Ishikawa (cell line): Measurements from ENCODE around the gene TLR4.

Experiments used
- CEBPB ChIP-seq: IDR thresholded peaks from 2 replicates; pipeline ENCODE4 v1.6.1; 2012
- EP300 ChIP-seq: IDR thresholded peaks from 2 replicates; pipeline ENCODE4 v1.6.1; 2012; ENCODE audit warnings: borderline replicate concordance
- NFIC ChIP-seq: IDR thresholded peaks from 2 replicates; pipeline ENCODE4 v1.6.1; 2012
- RAD21 ChIP-seq: IDR thresholded peaks from 2 replicates; pipeline ENCODE4 v1.6.1; 2012; ENCODE audit warnings: low read depth
- TAF1 ChIP-seq: IDR thresholded peaks from 2 replicates; pipeline ENCODE4 v1.6.1; 2012; ENCODE audit warnings: low read depth, mild to moderate bottlenecking
- TCF12 ChIP-seq: IDR thresholded peaks from 2 replicates; pipeline ENCODE4 v1.6.1; 2012; ENCODE audit warnings: low read depth
- TF ChIP-seq, protein P1 (sequence below): IDR thresholded peaks from 2 replicates; pipeline ENCODE4 v1.6.1; 2012; ENCODE audit warnings: low read depth, mild to moderate bottlenecking
- TF ChIP-seq, protein P2 (sequence below): IDR thresholded peaks from 2 replicates; pipeline ENCODE4 v1.6.1; 2012

DNA sequence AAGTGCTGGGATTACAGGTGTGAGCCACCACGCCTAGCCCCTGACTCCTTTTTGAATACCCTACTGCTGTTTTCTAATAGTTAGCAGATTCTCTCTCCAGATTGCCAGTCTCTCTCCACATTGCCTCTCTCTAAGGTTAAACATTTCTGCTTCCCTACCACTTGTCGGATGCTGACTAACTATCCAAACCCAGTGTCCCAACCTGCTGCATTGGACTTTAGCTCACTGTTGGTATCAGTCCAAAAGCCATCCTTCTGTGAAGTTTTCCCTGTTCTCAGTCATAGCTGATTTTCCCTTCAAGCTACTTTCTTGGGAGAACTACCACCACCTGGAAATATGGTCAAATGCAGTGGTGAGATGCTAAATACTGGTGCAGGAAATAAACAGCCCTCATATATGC is 48.7 kb downstream of the TLR4 start:
- no peak for TF ChIP-seq CEBPB
- no peak for TF ChIP-seq NFIC
- TF ChIP-seq RAD21, result no peak
- no peak for TF ChIP-seq TCF12
- TF ChIP-seq, protein P1, sequence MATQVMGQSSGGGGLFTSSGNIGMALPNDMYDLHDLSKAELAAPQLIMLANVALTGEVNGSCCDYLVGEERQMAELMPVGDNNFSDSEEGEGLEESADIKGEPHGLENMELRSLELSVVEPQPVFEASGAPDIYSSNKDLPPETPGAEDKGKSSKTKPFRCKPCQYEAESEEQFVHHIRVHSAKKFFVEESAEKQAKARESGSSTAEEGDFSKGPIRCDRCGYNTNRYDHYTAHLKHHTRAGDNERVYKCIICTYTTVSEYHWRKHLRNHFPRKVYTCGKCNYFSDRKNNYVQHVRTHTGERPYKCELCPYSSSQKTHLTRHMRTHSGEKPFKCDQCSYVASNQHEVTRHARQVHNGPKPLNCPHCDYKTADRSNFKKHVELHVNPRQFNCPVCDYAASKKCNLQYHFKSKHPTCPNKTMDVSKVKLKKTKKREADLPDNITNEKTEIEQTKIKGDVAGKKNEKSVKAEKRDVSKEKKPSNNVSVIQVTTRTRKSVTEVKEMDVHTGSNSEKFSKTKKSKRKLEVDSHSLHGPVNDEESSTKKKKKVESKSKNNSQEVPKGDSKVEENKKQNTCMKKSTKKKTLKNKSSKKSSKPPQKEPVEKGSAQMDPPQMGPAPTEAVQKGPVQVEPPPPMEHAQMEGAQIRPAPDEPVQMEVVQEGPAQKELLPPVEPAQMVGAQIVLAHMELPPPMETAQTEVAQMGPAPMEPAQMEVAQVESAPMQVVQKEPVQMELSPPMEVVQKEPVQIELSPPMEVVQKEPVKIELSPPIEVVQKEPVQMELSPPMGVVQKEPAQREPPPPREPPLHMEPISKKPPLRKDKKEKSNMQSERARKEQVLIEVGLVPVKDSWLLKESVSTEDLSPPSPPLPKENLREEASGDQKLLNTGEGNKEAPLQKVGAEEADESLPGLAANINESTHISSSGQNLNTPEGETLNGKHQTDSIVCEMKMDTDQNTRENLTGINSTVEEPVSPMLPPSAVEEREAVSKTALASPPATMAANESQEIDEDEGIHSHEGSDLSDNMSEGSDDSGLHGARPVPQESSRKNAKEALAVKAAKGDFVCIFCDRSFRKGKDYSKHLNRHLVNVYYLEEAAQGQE, result no peak
- TF ChIP-seq, protein P2, sequence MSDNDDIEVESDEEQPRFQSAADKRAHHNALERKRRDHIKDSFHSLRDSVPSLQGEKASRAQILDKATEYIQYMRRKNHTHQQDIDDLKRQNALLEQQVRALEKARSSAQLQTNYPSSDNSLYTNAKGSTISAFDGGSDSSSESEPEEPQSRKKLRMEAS, result no peak
- TF ChIP-seq TAF1, result no peak
- no peak for TF ChIP-seq EP300
